H1 (cell line): ENCODE results near the gene RBCK1. TPM values are rescaled to one million over a fixed set of nuclear protein-coding genes. Genes with fewer than 3 reads are reported as not detected.

Experiments used
- ASH2L ChIP-seq: fragments of 200-600, 300-600 bp; sonication (generic); IDR thresholded peaks from one replicate; pipeline ENCODE4 v1.7.1; 2017; ENCODE audit warnings: low read length
- CBX5 ChIP-seq: fragments of 300-800, 300-1000 bp; sonication (generic); IDR thresholded peaks from 2 replicates; pipeline ENCODE4 v1.7.1; 2016; ENCODE audit warnings: antibody characterized with exemption, low read length, low read depth
- CHD7 ChIP-seq: fragments of 300-600 bp; sonication (generic); IDR thresholded peaks from 2 replicates; pipeline ENCODE4 v1.7.1; 2012; ENCODE audit warnings: low read length, moderate library complexity, mild to moderate bottlenecking, inconsistent platforms; ENCODE audit not compliant: insufficient replicate concordance
- CREB1 ChIP-seq: IDR thresholded peaks from 2 replicates; pipeline ENCODE4 v1.6.1; 2012; ENCODE audit warnings: inconsistent platforms
- EGR1 ChIP-seq: IDR thresholded peaks from 2 replicates; pipeline ENCODE4 v1.6.1; 2011; ENCODE audit warnings: low read depth, low read length, borderline replicate concordance
- POU5F1 ChIP-seq: IDR thresholded peaks from 2 replicates; pipeline ENCODE4 v1.6.1; 2011; ENCODE audit warnings: low read depth, mild to moderate bottlenecking, low read length, moderate library complexity
- RBBP5 ChIP-seq: IDR thresholded peaks from 2 replicates; pipeline ENCODE4 v1.7.1; 2012; ENCODE audit warnings: low read depth, mild to moderate bottlenecking, inconsistent platforms, low read length, moderate library complexity, borderline replicate concordance
- TCF12 ChIP-seq: IDR thresholded peaks from 2 replicates; pipeline ENCODE4 v1.6.1; 2011; ENCODE audit warnings: low read depth, mild to moderate bottlenecking, low read length
- polyA plus RNA-seq, 7 experiments: library from polyadenylated mRNA; depleted of rRNA in 3 of 7; stranded (reverse) in 5 of 7; unstranded in 2 of 7; fragments of >200 nt in 5 of 7; fragments of 200-250 nt in 2 of 7; gene quantifications; 1 replicate in 5 of 7; 2 replicates in 1 of 7; 4 replicates in 1 of 7; pipeline versions ENCODE4 v1.2.1 to v1.2.3, GENCODE V29; 2011 to 2013; ENCODE audit warnings: missing spikeins in 2 of 7, mixed read lengths in 2 of 7
- total RNA-seq: library from RNA; stranded (reverse); fragmentation: NEBNext Ultra II Directional; extraction: Animal tissue kit (Norgen Biotek cat#: 25700); gene quantifications from 2 replicates; pipeline ENCODE4 v1.2.1, GENCODE V29; 2021

RBCK1 gene
- total and polyA plus RNA-seq, 2 of the 8 experiments (the other 6 are each of a cell fraction or from before 2014, with no cell fraction given) = 43.1 to 54.7 TPM

GRCh38 chr20:454951-455350 is 46.9 kb downstream of the RBCK1 start (continued):
- TF ChIP-seq CHD7 (no peak), RBBP5 (no peak), ASH2L (no peak), CBX5 (no peak), TCF12 (no peak), EGR1 (no peak), CREB1 (no peak), POU5F1 (no peak)
